Amniotic stem cell (primary cell): ENCODE data around the gene ZNF212.
"Not testable (repeated sequence)": the region's sequence is repeated elsewhere in the genome, so short reads cannot be mapped to it uniquely, and the experiment has no call there.

Experiments
- DNase-seq: peaks from one replicate; lab custom pipeline; 2025; lab: John Stamatoyannopoulos, UW

The ZNF212 gene

DNA sequence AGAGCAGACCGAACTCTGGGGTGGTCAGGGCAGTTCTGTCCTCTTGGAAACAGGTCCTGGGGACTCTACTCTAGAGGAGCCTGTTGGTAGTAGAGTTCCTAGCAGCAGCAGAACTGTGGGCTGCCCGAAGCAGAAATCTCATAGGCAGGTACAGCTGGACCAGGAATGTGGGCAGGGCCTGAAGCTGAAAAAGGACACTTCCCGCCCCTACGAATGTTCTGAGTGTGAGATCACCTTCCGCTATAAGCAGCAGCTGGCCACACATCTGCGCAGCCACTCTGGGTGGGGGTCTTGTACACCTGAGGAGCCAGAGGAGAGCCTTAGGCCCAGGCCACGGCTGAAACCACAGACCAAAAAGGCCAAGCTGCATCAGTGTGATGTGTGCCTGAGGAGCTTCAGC, 14.2 kb downstream of the ZNF212 start:
- DNase-seq: no peak

- DNase-seq: no peak
Measured at GRCh38 chr7:149254181-149254858, 14.9 kb downstream of the ZNF212 start.

DNA sequence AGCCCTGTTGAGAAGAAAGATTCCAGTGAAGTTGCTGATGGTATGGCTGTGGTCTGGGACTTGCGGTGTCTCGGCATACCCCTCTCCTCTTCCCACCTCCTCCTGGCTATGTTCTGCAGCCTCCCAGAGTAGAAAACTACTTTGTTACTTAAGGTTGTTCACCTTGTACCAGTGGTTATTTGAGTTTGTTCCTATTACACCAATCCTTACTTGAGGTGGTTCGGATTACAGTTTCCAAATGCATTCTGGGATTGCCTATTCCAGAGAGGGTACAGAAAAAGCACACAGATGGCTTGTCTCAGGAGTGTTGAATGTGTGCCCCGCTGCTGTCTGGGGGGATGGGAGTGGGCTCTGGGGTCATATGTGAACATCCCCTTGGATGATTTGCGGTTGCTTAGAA, 15.7 kb downstream of the ZNF212 start:
- no peak for DNase-seq

GRCh38 chr7:149256568-149256967, 17.1 kb downstream of the ZNF212 start:
- DNase-seq: no peak

DNA sequence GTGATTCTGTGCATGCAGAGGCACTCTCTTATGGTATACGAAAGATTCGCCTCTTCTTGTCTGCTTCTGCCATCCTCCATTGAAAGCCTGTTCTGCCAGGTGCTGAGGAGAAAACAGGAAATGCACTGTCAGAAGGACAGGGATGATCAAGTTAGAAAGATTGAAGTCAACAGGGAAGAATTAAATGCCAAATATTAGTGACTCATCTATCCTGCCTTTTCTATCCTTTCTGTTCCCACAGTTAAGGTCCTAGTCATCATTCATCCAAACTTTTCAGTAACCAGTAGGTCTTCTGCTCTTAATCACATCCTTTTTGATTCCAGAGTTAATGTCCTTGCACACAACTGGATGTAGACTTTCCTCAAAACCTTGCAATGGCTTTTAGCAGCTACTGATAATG, 17.7 kb downstream of the ZNF212 start:
- DNase-seq: no peak

GRCh38 chr7:149261316-149261828, 21.9 kb downstream of the ZNF212 start:
- DNase-seq: no peak

DNA sequence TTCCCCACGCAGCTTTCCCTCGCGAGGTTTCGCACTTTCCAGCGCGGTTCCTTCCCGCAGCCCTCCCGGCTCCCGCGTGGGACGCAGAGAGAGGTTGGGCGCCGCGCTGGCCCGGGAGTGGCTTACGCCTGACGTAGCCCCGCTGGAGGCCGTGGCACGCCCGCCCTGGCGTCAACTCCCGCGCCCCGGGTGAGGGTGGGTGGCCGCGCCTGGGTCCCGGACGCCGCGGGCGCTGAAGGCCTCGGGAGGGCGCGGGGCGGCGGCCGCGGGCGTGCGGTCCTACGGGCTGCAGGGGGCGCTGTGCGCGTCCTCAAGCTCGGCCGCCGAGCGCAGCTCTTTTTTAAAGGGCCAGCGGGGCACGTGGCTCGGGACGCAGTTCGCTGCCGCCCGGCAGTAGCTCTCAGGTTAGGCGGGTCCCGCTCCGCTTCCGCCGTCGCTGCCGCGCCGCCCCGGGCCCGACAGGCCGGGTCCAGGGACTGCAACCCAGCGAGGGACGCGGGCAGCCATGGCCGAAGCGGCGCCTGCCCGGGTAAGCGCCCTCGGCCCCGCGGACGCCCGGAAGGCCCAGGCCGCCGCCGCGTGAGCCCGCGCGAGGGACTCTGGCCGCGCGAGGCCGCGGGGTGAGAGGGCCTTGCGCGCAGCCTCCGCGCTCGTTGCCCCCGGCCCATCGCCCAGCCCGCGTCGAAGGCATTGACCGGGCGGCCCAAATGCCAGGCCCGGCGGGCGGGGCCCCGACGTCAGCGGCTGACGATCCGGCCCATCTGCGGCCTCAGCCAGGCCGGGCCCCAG, 22.6 kb downstream of the ZNF212 start, which contains the start of gene ZNF783:
ZNF783 (plus strand) TSS at position 368 of the 789 bp plus-strand sequence; CDS start at position 506, 138 bp downstream.
- peak; percentile 80 for DNase-seq

DNA sequence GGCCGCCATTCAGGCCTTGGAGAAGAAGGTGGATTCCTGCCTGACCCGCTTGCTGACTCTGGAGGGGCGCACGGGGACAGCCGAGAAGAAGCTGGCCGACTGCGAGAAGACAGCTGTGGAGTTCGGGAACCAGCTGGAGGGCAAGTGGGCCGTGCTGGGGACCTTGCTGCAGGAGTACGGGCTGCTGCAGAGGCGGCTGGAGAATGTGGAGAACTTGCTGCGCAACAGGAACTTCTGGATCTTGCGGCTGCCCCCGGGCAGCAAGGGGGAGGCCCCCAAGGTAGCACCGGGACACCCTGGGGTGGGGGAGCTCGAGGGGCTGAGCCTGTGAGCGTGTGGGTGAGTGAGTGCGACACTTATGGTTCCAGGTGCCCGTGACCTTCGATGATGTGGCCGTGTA, 27.0 kb downstream of the ZNF212 start:
- DNase-seq: no peak

- no peak for DNase-seq
Measured at GRCh38 chr7:149267733-149268132, 28.3 kb downstream of the ZNF212 start.

GRCh38 chr7:149274424-149274823, 35.0 kb downstream of the ZNF212 start:
- not testable (repeated sequence) for DNase-seq

- no peak for DNase-seq
Measured at GRCh38 chr7:149277871-149278270, 38.4 kb downstream of the ZNF212 start.

DNA sequence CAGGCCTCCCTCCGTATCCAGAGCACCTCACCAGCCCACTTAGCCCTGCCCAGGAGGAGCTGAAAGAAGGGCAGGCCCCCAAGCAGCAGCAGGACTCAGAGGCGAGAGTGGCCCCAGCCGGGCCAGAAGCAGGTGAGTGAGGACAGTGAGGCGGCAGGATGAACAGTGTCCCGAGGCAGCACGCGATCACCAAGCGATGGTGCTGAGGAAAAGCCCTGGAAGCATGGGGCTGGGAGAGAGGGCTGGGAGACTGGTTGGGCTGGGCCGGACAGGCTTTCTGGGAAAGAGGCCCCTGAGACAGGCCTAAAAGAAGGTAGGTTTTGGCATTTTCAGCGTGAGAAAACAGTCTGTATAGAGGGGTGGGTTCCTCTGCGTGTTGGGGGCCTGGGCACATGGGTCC, 38.9 kb downstream of the ZNF212 start:
- no peak for DNase-seq

- no peak for DNase-seq
Measured at GRCh38 chr7:149279111-149279743, 39.8 kb downstream of the ZNF212 start.

- no peak for DNase-seq
Measured at GRCh38 chr7:149280151-149280550, 40.7 kb downstream of the ZNF212 start.

DNA sequence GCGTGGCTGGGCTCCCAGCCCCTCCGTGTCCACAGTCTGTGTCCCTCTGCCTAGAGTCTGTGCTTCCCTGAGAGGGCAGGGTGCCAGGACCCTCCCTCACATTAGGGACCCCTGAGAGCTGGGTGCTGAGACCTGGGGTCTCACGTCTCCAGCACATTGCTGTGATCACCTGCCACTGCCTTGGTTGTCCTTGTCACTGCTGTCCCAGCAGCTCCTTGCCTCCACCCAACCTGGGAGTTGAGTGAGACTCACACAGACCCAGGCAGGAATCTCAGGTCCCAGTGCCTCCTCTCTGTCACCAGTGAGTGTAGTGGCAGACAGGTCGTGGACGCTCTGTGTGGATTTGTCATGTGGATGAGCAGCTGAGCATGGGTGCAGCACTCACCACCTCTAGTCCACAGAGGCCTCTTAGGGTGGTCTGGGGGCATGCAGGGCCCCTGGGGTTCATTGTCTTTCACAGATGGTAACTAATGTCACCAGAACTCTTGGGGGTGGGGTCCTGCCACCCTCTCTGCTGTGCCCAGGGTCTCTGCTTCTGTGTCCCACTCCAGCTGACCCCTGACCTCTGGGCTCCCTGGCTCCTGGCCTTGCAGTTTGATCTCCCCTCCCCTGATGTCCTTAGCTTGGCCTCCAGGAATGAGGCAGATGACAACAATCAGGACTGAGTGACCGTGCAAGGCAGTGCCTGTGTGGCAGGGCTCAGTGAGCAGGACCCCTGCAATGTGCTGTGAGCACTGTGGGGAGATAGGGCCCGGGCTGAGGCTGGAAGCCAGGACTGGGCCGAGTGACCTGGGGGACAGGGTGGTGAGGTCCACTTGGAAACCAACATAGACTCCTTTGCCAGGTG, 41.4 kb downstream of the ZNF212 start:
- DNase-seq: no peak

GRCh38 chr7:149281508-149282330, 42.3 kb downstream of the ZNF212 start:
- DNase-seq: no peak

DNA sequence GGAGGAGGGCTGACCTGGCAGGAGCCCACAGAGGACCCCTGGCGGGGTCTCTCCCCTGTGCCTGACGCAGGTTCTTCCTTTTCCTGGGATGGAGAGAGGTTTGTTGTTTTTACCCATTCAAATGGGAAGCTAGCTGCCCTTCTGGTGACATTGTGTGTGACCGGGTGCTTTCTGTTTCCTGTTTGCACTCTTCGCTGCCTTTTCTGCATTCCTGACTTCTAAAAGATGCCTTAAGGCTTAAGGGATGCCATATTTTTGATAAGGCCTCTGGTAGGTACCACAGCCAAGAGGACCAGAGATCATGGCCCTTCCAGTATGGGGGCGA, 42.8 kb downstream of the ZNF212 start:
- DNase-seq: no peak

DNA sequence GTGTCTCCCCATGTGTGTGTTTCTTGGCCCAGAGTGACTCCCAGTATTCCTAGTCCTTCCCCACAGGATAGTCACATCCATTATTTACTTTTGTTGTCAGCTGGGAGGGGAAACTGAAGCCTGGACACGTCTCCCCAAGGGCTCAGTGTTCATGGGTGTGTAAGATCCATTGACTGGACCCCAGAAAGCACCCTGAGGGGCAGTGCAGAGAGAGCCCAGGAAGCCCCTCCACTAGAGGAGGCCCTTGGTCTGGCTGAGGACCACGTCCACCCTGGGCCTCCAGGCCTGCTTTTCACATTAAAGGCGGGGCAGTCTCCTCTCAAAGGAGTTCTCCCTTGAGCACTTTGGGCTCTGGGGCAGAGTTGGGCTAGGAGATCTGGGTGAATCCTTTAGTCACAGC, 43.9 kb downstream of the ZNF212 start:
- no peak for DNase-seq

DNA sequence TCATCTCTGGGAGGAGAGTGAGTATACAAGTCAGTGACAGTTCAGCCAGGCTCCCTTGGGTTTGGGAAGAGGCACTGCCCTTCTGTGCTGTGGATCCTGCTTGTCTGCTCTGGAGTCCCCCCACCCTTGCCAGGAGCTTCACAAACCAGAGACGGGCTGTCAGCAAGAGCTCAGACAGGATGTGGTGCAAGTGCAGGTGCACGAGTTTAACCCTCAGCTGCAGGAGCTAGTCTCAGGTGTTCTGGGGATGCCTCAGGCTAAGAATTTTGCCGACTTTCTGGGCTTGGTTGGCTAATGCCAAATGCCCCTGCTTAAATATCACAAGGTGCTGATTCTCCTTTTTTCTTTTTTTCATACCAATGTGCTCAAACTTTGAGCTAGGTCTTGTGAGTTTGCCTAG, 44.9 kb downstream of the ZNF212 start:
- DNase-seq: no peak

- peak; percentile 63 for DNase-seq
Measured at GRCh38 chr7:149284850-149285585, 45.6 kb downstream of the ZNF212 start.
